GM23338 (cell line): ENCODE results near the gene JKAMP.

Source experiments
- CREB1 ChIP-seq: fragments of 250-450 bp; sonication (Bioruptor Pico); IDR thresholded peaks from 2 replicates; pipeline ENCODE4 v1.5.0; 2020; ENCODE audit warnings: low read depth, mild to moderate bottlenecking, moderate library complexity
- CTCF ChIP-seq, 2 experiments: fragments of 200-600 bp in 1 of 2; sonication (generic) in 1 of 2; conservative IDR thresholded peaks; 2 replicates each; pipeline versions ENCODE4 v1.5.1 to v1.6.1; 2016 to 2017; ENCODE audit warnings: antibody characterized with exemption in 2 of 2, low read depth in 2 of 2, mild to moderate bottlenecking in 2 of 2, moderate library complexity in 1 of 2
- ETS1 ChIP-seq: IDR thresholded peaks from 2 replicates; pipeline ENCODE4 v1.6.1; 2016; ENCODE audit warnings: antibody characterized with exemption
- EZH2 ChIP-seq: fragments of 200-600 bp; sonication (generic); IDR thresholded peaks from one replicate; pipeline ENCODE4 v1.8.0; 2017; ENCODE audit warnings: antibody characterized with exemption, mild to moderate bottlenecking, low read depth; ENCODE audit not compliant: unreplicated experiment
- EZH2phosphoT487 ChIP-seq: fragments of 200-600 bp; sonication (generic); IDR thresholded peaks from one replicate; pipeline ENCODE4 v1.8.1; 2018; ENCODE audit warnings: antibody characterized with exemption; ENCODE audit not compliant: unreplicated experiment
- JUNB ChIP-seq: IDR thresholded peaks from one replicate; pipeline ENCODE4 v1.6.1; 2016; ENCODE audit warnings: antibody characterized with exemption; ENCODE audit not compliant: unreplicated experiment
- POLR2AphosphoS5 ChIP-seq: IDR thresholded peaks from 2 replicates; pipeline ENCODE4 v1.6.1; 2016; ENCODE audit warnings: antibody characterized with exemption, low read depth
- REST ChIP-seq: IDR thresholded peaks from one replicate; pipeline ENCODE4 v1.6.1; 2018; ENCODE audit warnings: antibody characterized with exemption; ENCODE audit not compliant: unreplicated experiment
- ZNF114 ChIP-seq: fragments of 250-450 bp; sonication (Bioruptor Pico); IDR thresholded peaks from 2 replicates; pipeline ENCODE4 v1.5.0; 2020; ENCODE audit warnings: mild to moderate bottlenecking, moderate library complexity

GRCh38 chr14:59451849-59452248, 32.5 kb upstream of the JKAMP start:
- TF ChIP-seq CTCF (conservative IDR thresholded peaks at IDR 0.05; ENCODE audit: low read depth in 2 of 2) (no peak), EZH2phosphoT487 (no peak), JUNB (no peak), EZH2 (no peak), POLR2AphosphoS5 (no peak), CREB1 (CRISPR knock-in tag) (no peak), ZNF114 (CRISPR knock-in tag) (no peak), ETS1 (no peak), REST (no peak)
